ENCODE results near the gene CTR9.

Gene CTR9

DNA sequence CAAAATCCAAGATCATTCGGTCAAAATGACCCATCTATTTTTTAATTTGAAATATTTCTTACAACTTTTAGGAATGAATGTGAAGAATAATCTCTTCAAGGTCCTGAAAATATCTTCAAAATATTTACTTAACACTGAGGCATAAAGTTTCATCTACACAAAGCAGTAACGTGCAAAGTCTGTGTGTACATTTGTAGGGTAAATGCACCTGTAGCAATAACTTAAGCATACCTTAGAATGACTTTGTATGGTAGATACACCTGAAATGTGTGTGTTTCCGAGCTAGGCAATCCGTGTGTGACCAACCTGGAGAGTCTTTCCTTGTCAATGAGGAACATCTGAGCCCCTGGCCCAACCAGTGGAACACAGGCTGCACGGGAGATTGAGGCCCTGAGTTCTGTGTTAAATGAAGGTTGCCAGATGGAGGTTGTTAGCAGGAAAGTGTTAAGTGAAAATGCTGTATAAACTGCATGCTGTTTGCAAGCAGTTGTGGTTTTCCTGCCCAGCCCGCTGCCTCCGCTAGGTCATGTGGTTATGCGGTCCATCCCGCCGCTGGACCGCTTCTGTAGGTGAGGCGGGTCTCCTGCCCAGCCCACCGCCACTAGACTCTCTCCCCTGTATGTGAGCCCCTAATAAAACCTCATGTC, 7.6 kb upstream of the CTR9 start:
- peak in 2 of 5 experiments; percentile 44 to 78 for DNase-seq

DNA sequence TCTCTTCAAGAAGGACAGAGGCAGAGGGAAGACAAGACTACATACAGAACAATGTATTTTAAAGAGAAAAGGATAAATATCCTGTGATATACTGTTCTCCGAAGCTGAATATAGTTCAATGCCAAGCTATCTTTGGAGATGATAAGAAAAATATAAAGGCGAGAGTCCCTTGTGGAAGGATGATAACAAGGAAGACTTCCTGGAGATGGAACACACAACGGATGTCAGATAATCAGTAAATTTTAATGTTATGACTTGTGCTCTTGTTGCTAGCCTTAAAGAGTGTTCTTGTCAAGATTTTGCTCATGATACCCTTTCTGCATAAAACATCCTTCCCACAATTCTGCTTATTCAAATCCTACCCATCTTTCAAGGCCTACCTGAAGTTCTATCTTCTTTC, 6.8 kb upstream of the CTR9 start:
- peak in 1 of 5 experiments; percentile 10 for DNase-seq

DNA sequence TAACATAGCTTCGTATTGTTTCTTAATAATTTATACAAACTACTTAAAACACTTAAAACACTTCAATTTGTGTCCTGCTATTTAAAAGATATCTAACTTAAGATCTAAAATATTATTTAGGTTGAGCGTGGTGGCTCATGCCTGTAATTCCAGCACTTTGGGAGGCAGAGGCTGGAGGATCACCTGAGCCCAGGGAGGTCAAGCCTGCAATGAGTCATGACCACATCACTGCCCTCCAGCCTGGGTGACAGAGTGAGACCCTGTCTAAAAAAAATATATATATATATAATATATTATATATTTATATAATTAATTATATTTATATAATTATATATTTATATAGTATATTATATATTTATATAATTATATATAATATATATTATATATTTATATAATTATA, 4.2 kb upstream of the CTR9 start:
- DNase-seq = no peak

DNA sequence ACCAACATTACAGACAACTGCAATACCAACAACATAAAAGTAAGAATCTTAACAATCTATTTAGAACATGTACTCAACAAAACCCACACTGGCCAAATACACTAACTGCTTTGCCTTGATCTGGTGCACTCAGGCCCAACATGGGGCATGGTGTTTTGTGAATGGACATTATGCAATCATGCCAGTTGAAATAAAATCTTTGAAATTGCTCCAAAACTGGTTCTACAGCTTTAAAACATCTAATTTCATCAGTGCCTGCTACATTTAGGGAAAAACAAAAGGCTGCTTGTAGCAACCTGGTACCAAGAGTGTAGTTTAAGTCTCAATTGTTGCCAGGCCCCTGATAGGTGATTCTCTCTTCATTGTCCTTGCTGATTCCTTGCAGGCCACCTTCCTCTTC, 3.3 kb upstream of the CTR9 start:
- DNase-seq = no peak

DNA sequence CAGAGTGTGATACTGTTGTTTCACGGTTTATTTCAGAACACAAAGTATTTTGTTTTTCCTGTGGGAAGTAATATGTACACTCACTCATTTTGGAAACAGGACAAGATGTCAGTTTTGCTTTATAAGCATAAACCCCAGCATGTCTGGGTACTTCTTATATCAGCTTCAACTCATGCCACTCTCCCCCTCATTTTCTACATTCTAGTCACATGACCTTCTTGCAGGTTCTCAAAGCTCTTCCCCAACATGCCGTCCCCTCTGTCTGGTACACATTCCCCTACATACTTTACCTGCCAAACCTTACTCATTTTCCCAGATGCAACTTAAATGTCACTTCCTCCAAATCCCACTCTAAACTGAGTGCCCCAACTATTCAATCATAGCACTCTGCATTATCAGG, 1.6 kb upstream of the CTR9 start:
- DNase-seq = no peak

DNA sequence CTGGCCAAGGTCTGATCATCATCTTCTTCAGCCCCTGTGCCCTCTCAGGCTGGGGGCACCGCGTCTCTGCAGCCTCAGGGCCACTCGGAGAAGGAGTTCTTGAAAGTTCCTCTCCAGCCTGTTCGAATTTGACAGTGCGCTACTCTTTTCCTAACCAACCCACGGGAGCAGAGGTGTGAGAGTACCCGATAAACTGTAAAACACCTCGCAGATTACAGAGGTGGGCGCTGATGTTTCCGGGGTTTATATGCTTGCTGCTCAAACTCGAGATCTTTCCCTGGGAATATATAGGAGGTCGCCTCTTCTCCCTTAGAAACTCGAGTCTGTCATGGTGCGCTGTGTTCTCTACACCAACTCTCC, 515 bp downstream of the CTR9 start:
- DNase-seq = no peak

- no peak for DNase-seq
These were observed 1.0 kb downstream of the CTR9 start for GRCh38 chr11:10752061-10752460.

DNA sequence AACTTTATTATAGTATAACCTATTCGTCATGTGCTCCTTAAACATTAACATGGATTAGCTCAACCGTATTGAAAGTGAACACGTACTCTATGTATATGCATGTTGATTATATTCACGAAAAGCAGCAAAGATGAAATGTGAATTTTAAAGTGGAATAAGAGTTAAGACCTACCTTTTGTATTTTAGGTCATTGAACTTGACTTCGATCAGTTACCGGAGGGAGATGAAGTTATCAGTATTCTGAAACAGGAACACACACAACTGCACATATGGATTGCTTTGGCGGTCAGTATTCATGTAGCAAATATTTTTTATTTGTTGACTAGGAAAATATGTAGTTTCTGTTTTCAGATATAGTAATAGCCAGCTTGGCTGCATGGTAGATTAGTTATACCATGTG, 1.4 kb downstream of the CTR9 start:
- no peak for DNase-seq

GRCh38 chr11:10758957-10759356, 7.9 kb downstream of the CTR9 start:
- DNase-seq = no peak

- no peak for DNase-seq
These were observed 10.1 kb downstream of the CTR9 start for GRCh38 chr11:10761085-10761698.

DNA sequence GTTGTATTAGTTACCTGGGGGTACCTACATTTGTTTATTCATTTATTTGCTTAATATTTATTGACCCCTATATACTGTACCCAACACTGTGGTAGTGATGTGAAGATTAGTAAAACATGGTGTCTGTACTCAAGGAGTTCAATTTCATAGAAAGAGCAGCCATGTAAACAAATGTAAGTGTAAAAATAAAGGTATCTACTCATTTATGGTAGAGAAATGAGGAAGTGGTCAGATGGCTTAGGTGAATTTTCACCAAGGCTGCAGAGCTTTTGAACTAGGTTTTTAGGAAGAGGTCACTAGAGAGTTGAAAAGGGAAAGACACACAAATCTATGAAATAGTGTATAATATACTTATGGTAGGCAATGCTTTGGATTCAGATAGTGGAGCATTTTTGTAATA, 11.1 kb downstream of the CTR9 start:
- no peak for DNase-seq

DNA sequence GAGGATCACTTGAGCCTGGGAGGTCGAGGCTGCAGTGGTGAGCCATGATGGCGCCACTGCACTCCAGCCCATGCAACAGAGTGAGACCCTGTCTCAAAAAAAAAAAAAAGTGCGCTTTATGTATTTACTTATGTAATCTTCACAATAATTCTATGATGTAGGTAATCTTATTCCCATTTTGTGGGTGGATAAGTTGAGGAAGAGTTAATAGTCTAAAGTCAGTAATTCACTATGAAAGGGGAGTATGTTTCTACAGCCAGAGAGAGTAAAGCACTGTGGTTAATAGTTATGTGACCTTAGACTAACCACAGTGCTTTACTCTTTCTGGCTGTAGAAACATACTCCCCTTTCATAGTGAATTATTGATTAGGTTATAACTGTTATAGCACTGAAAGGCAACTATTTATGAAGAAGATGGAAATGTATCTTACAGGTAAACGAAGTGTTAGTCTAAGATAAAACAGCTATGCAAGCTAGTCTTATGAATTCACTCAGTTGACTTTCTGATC, 11.9 kb downstream of the CTR9 start:
- DNase-seq = no peak

DNA sequence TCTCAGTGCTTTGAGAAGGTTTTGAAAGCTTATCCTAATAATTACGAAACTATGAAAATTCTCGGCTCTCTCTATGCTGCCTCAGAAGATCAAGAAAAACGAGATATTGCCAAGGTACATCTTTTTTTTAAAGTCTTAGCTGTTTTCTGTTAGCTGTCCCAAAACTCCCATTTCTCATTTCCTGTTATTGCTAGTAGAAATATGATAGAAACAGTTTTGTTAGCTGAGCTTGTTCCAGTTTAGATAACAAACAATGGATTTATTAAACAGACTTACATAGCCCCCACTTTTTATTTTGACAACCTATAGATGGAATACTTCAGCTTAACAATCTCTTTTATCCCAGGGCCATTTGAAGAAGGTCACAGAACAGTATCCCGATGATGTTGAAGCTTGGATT, 12.7 kb downstream of the CTR9 start:
- no peak for DNase-seq

- no peak for DNase-seq
These were observed 13.4 kb downstream of the CTR9 start for GRCh38 chr11:10764412-10764811.

- no peak for DNase-seq
These were observed 19.7 kb downstream of the CTR9 start for GRCh38 chr11:10770626-10771254.

DNA sequence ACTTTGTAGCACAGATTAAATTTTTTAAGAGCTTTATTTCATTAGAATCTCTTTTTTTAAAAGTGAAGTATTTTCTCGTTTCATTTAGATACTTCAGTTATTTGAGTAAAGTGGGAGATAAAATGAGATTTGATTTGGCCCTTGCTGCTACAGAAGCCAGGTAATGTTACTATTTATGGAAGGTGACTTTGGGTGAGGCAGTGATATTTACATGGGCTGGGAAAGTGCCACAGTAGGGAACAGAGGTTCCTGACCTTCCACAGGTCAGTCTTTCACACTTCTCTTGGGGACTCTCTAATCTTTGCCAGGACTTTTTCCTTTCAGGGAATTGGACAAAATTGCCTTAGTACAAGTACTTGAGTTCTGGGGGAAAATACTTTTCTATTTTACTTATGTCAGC, 20.4 kb downstream of the CTR9 start:
- no peak for DNase-seq

DNA sequence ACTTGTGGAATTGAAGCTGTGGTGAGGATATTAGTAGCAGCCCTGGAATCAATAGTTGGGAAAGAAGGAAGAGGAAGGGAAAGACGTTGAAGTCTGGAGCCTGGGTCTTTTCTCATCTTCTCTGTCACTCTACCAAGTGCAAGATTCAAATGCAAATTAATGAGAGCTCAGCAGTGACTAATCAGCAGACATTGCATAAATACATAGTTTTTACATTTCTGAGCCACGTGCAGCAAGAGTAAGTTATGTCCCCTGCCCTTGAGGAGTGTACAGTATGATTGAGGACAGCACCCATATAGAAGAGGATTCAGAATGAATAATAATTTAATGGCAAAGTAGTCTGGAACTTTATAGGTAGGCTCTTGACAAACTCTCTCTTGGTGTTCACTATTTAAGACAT, 23.8 kb downstream of the CTR9 start:
- DNase-seq = no peak

DNA sequence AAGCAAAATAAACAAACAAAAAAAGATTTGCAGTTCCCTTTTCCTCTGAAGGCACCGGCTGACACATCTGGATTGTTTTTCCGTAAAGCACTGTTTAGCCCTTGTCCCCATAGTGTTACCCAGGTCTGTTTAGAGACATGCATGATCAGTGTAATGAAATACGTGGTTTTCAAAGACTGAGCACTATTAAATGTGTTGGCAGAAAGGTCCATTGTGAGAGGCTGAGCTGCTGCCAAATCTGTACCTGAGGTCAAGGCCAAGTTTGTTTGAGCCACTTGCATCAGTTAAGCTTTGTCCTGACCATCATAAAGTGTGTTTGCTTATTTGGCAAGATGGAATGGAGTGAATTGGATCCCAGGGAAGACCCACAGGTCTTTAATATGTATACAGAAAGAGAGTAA, 26.3 kb downstream of the CTR9 start:
- no peak for DNase-seq

- DNase-seq = no peak
These were observed 26.8 kb downstream of the CTR9 start for GRCh38 chr11:10777806-10778205.

DNA sequence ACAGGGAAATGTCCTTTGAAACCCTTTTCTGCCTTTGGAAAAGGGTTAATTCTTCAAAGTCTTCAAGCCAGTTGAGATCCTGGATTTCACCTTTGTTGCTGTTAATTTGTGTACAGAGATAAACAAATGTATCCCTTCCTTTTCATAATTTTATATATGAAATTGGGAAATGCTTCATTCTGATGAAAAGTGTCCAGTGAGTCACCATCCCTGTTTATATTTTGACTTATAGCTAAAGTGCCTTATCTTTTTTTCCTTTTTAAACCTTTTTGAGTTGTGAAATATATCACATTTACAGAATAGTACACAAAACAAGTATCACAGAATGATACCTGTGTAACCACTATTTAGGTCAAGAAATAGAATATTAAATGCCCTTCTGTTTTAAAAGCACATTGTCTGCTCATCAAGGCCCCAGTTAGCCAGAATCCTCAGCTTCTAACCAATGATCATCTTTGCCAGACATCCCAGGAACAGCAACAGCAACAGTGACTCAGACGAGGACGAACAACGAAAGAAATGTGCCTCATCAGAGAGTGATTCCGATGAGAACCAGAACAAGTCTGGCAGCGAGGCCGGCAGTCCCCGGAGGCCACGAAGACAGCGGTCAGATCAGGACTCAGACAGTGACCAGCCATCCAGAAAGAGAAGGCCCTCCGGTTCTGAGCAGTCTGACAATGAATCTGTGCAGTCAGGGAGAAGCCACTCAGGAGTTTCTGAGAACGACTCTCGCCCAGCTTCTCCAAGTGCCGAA, 27.3 kb downstream of the CTR9 start:
- no peak for DNase-seq

GRCh38 chr11:10779086-10779485, 28.0 kb downstream of the CTR9 start:
- no peak for DNase-seq

GRCh38 chr11:10780040-10780439, 29.0 kb downstream of the CTR9 start:
- DNase-seq = no peak

Data from T-helper 2 cell (primary cell).